DMS153 treated with DMSO at 0.1 percent for 48 hours (cell line): ENCODE data around the gene TAF10.

Source experiments
- DNase-seq: peaks from one replicate; lab custom pipeline; 2025; ENCODE audit not compliant: unreplicated experiment; lab: John Stamatoyannopoulos, UW

The TAF10 gene

DNA sequence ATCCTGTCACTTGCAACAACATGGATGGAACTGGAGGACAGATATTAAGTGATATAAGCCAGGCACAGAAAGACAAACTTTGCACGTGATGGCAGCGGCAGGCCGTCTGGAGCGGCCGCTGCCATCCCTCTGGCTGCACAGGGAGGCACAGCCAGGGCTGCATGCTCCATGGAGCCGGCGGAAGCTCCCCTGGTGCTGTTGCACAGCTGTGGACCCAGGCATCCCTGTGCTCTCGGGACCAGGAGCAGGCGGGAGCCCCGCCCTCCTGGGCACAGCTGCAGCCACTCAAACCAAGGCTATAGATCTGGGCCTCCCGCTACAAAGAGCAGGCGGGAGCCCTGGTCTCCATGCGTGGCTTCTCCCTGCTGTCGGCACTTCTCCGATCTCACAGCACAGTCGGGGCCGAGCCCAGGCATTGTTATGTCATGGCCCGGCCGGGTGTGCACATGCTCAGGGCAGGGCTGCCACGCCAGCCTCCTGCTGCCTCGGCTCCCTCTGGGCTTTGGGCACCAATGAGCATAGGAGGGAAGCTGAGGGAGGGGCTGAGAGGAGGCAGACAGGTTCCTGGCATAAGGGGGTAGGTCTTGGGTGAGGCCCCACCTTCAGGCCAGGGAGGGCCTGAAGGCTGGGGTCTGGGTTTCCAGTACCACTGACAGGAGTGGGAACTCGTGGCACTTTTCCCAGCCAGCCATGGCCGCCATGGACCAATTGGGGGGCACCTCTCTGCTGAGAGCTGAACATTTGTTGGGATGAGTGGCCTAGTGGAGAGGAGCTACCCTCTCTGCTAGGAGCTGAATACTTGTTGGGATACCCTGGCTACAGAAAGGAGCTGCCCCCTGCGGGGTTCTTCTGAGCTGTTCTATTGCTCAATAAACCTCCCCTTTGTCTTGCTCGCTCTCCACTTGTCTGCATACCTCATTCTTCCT, 25.3 kb downstream of the TAF10 start:
- no peak for DNase-seq

GRCh38 chr11:6584528-6584927, 27.5 kb downstream of the TAF10 start:
- no peak for DNase-seq

DNA sequence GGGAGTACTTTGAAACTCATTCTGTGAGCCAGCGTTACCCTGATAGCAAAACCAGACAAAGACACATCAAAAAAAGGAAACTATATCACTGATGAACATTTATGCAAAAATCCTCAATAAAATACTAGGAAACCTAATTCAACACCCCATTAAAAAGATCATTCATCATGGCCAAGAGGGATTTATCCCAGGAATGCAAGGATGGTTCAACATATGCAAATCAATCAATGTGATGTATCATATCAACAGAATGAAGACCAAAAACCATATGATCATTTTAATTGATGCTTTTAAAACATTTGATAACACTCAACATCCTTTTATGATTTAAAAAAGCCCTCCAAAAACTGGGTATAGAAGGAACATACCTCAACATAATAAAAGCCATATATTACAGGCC, 28.4 kb downstream of the TAF10 start:
- no peak for DNase-seq

DNA sequence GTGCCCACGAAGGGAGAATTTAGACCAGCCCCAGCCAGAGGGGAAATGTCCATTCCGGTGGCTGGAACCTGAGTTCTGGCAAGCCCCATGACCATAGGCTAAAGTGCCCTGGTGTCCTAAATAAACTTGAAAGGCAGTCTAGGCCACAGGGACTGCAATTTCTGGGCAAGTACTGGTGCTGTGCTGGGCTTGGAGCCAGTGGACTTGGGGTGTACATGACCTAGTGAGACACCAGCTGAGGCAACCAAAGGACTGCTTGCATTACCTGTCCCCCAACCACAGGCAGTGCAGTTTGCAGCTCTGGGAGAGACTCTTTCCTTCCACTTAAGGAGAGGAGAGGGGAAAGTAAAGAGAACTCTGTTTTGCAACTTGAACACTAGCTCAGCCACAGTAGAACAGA, 32.3 kb downstream of the TAF10 start:
- no peak for DNase-seq

- DNase-seq = no peak
Observed at GRCh38 chr11:6578134-6578533, 33.9 kb downstream of the TAF10 start.

DNA sequence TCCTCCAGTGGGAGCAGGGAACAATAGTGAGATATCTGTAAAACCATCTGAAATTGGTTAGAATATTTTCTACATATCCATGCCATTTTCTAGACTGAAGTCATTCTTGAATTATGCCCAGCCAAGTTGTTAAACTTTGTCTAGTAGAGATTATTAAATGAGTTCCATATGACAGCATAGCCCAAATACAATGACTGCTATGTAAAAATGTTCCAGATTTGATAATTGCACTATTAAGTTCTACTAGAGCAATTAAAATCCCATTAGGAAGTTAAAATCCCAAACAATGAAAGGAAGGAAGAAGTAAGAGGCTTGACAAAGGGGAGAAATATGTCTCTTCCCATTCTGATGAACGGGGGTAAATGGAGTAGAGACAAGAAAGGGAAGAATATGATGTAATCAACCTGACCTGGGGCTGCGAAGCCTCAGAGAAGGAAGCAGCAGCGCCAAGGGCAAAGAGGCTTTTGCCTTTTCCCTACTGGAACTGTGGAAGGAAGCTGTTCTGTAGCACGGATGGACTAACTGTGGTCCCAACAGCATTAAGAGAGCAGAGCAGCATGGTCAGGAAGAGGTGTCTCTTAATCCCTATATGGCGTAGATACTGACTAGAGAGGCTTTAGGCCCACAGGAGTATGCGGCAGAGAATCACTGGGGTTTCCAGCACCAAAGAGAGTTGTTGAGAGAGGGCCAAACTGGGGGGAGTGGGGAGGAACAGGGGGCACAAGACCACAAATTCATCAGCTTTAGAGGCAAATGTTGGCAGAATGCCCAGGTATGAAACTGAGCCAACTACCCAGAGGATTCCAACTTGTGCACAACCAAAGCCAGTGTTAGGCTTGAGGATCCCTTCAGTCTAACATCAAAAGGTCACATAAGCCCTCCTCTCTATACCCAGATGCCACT, 35.3 kb downstream of the TAF10 start:
- no peak for DNase-seq

GRCh38 chr11:6574816-6575715, 37.0 kb downstream of the TAF10 start:
- DNase-seq = no peak

DNA sequence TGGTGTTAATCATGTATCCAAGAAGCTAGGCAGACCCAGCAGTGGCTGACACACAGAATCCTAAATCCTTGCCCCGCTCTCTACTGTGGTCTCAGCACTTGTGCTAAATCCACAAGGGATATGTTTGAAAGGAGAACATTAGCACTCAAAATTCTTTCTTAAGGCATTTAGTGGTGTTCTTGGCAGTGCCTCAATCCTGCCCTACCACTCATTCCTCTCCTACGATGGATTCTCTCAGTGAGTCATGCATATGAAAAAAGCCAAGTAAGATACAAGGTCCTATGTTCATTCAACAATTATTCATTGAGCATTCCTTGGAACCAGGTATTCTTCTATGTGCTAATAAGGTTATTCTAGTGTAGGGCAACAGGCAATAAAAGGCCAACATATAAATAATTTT, 39.8 kb downstream of the TAF10 start:
- no peak for DNase-seq

DNA sequence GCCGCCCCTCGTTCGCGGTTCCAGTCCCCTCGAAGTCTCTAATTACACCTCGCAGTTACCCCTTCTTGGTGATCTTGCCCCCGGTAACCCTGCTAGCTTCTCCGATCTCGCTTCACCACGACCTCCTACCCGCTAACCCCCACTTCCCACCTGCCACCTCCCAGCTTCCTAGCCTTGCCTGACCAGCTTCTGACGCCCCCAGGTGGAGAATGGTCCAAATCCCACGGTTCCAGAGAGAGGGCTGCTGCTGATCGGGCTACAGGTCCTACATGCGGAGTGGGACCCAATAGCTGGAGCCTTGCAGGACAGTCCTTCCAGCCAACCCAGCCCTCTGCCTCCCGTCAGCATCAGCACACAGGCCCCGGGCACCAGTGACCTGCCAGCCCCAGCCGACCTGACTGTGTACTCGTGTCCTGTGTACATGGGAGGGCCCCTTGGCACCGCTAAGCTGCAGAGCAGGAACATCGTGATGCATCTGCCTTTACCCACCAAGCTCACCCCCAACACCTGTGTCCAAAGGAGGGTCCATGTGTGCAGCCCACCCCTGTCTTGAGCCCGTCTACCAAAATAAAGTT, 40.5 kb downstream of the TAF10 start:
- DNase-seq = no peak

DNA sequence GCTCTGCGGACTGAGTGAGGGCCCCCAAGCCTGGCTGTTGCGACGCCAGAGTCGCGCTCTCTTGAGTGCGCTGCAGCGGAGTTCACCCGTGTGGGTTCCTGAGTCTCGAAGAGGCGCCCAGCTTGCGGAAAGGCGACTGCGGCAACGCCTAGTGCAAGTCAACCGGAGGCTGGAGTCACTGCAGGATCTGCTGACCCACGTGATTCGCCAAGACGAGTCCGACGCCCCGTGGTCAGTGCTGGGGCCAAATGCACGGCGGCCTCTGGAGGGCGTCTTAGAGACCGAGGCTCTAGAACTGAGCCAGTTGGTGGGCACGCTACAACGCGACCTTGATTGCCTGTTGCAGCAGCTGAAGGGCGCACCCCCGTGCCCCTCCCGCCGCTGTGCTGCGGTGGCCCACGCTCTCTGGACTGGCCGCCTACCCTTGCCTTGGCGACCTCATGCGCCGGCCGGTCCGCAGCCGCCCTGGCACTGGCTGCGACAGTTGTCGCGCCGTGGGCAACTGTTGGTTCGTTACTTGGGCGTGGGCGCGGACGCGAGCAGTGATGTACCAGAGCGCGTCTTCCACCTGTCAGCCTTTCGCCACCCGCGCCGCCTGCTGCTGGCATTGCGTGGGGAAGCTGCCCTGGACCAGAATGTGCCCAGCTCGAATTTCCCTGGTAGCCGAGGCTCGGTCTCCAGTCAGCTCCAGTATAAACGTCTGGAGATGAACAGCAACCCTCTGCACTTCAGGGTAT, 41.2 kb downstream of the TAF10 start:
- no peak for DNase-seq

DNA sequence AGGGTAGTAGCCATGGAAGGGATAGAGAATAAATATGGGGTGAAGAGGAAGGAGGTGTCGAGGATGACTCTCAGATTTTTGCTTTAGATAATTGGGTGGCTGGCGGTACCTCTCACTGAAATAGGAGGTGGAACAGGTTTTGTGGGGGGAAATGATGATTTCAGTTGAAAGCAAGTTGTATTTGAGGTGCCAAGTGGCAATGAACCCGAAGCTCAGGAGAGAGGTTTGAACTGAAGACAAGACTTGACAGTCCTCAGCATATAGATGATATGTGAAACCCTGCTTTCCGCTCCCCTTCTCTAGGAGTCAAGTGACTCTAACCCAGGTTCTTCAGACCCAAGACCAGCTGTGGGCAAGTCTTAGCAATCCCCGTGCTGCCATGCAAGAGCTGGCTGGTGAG, 42.3 kb downstream of the TAF10 start:
- no peak for DNase-seq

DNA sequence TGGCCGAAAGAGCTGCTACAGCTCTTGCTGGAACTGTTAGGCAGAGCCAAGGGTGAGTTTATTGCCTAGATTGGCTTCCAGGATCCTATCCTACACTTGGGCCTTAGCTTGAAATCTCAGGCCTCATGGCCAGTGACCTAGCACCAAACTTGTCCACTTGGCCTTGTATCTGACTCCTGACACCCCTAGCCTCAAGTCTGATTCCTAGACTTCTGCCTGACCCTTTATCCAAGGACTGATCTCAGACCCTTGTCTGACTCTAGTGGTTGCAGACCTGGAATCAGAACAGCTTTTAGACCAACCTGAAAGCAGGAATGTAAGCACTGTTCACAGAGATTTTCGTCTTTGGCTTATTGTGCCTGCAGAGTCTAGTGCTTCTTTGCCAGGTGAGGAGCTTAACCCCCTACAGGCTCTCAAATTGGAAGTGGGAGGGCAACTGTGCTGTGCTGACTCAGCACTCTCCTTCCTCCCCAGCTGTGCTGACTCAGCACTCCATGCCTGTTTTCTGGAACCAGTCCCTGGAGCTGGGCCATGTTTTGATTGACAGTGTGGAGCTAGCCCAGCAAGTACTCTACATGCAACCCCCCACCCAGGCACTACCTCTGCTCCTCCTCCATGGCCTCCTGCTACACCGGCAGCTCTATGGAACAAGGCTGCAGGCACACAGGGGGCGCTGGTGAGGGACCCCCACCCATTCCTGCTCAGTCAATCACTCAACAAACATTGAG, 43.7 kb downstream of the TAF10 start:
- no peak for DNase-seq

GRCh38 chr11:6567371-6567745, 44.7 kb downstream of the TAF10 start:
- DNase-seq = no peak

DNA sequence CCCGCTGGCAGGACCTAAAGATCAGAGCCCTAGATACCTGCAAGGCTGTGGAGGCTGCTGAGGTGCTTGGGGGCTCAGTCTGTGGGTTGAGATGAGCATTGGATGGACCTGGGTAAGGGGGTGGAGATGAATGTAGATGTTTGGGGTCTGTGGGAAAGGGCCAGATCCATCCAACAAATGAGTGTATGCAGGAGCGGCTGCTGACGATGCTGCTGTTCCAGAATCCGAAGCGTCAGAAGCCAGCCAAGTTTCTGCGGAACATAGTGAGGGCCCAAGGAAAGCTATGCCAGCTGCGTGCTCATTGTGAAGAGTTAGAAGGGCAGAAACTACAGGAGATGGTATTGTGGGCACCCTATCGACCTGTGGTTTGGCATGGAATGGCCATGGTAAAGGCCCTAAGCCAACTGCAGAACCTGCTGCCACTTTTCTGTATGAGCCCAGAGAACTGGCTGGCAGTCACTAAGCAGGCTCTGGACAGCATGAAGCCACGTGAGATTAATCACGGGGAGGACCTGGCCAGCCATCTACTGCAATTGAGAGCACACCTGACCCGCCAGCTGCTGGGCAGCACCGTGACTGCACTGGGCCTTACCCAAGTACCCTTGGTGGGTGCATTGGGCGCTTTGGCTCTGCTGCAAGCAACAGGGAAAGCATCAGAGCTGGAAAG, 45.2 kb downstream of the TAF10 start:
- DNase-seq = no peak

DNA sequence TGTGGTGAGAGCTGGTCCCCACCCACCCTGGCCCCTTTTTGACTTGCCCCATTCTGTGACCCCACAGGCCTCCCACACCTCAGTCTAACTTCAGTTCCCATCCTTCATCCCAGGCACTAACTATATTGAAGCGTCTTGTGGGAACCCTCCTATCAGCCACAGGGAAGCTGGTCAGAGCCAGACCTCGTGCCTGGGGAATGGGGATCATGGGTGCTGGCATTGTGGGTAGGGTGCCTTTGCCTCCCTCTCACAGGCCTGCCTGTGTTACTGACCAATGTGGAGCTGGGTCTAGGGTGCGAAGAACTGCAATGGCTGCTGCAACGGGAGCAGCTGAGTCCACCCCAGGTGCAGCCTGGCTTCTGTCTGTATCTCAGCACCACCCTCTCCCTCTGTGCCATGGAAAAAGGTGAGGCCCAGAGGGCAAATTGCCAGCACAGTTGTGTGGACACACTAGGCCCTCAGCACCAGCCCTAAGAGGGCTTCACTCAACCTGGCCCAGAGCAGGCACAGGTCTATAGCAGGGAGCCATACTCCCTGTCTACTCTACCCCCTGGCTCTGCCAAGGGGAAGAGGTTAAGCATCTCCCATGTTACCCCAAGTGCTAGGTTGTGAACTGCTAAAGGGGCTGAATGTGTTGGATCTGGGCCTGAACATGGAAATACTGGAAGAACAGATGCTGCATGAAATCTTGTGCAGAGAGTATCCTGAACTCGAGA, 45.9 kb downstream of the TAF10 start:
- DNase-seq = no peak

GRCh38 chr11:6565325-6565724, 46.7 kb downstream of the TAF10 start:
- no peak for DNase-seq

GRCh38 chr11:6563667-6564066, 48.3 kb downstream of the TAF10 start:
- DNase-seq = no peak

DNA sequence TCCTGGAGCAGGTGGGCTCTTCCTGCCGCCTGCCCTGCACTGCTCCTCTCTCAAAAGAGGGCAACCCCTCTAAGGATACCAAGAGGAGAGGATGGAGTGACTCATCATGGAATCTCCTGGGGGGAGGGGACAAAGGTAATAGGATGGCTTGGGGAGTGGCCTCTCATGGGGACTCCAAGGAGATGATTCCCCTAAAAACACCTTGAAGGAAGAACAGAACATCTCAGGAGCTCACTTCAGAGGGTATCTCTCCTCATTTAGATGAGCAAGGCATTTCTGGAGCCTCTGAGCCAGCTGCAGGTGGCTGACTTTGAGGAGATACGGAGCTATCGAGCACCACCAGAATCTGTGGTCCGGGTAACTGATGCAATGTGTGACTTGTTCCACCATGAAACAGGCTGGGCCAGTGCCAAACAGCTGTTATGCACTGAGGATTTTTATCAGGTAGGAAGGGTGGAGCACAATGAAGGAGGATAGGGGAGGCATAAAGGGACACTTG, 48.8 kb downstream of the TAF10 start:
- DNase-seq = no peak
